Caco-2 (cell line): ENCODE measurements around the gene INTS7. TPM values are rescaled to one million over a fixed set of nuclear protein-coding genes. Genes with fewer than 3 reads are reported as not detected.
"Not testable (repeated sequence)": the region's sequence is repeated elsewhere in the genome, so short reads cannot be mapped to it uniquely, and the experiment has no call there.

Source experiments
- BruUV-seq: library from RNA; stranded (reverse); fragments of 400-500 nt; replicated peaks from 2 replicates; lab custom pipeline; 2021; lab: Mats Ljungman, UMichigan
- CTCF ChIA-PET: fragments of 300-600 bp; sonication (Branson Sonifier 250); formaldehyde crosslinking; loops from one replicate; lab custom pipeline; 2022; ENCODE audit warnings: antibody characterized with exemption; lab: Charles Lee
- POLR2A ChIA-PET: fragments of 300-600 bp; sonication (Branson Sonifier 250); formaldehyde crosslinking; loops from one replicate; lab custom pipeline; 2022; ENCODE audit warnings: antibody characterized with exemption; lab: Charles Lee
- DNase-seq, 2 experiments: peaks; one replicate each; pipeline versions ENCODE4 v3.0.0 to v3.0.0-alpha.2; 2020 to 2022
- H3K27me3 ChIP-seq: replicated peaks from 2 replicates; pipeline ENCODE4 v1.6.0; 2011; ENCODE audit warnings: low read length; ENCODE audit not compliant: control insufficient read depth, insufficient read depth
- H3K36me3 ChIP-seq: 2 replicates; pipeline ENCODE4 v1.5.1; 2011; ENCODE audit warnings: low read length; ENCODE audit not compliant: control insufficient read depth, insufficient read depth
- H3K4me1 ChIP-seq: fragments of 250-450 bp; sonication (Bioruptor Pico); 2 replicates; pipeline ENCODE4 v1.5.1; 2020; ENCODE audit warnings: mild to moderate bottlenecking
- H3K4me3 ChIP-seq: 2 replicates; pipeline ENCODE4 v1.5.1; 2011; ENCODE audit warnings: low read depth, mild to moderate bottlenecking, control low read depth, low read length
- H3K9me3 ChIP-seq: fragments of 250-450 bp; sonication (Bioruptor Pico); 2 replicates; pipeline ENCODE4 v1.5.1; 2020; ENCODE audit warnings: mild to moderate bottlenecking, moderate library complexity
- H3K27ac Mint-ChIP-seq: one replicate; pipeline ENCODE4 v1.8.0; 2022; ENCODE audit warnings: mixed read lengths; ENCODE audit not compliant: unreplicated experiment
- H3K27me3 Mint-ChIP-seq: one replicate; pipeline ENCODE4 v1.8.0; 2022; ENCODE audit warnings: mixed read lengths; ENCODE audit not compliant: insufficient read depth, unreplicated experiment
- H3K36me3 Mint-ChIP-seq: one replicate; pipeline ENCODE4 v1.8.0; 2022; ENCODE audit warnings: mild to moderate bottlenecking, mixed read lengths; ENCODE audit not compliant: insufficient read depth, unreplicated experiment
- H3K4me1 Mint-ChIP-seq: one replicate; pipeline ENCODE4 v1.8.0; 2022; ENCODE audit warnings: low read depth, mixed read lengths; ENCODE audit not compliant: unreplicated experiment
- H3K4me3 Mint-ChIP-seq: one replicate; pipeline ENCODE4 v1.8.0; 2022; ENCODE audit warnings: mild to moderate bottlenecking, moderate library complexity, mixed read lengths; ENCODE audit not compliant: unreplicated experiment
- H3K9me3 Mint-ChIP-seq: one replicate; pipeline ENCODE4 v1.8.0; 2022; ENCODE audit warnings: mixed read lengths; ENCODE audit not compliant: unreplicated experiment
- CTCF ChIP-seq, 2 experiments: fragments of 200-600 bp in 1 of 2; IDR thresholded peaks; 1 replicate in 1 of 2; 2 replicates in 1 of 2; pipeline versions ENCODE4 v1.5.1 to v1.8.0; 2011 to 2022; ENCODE audit warnings: antibody characterized with exemption in 1 of 2, control low read depth in 1 of 2, inconsistent platforms in 1 of 2, low read depth in 1 of 2, low read length in 1 of 2, mild to moderate bottlenecking in 1 of 2, moderate library complexity in 1 of 2; ENCODE audit not compliant: insufficient read depth in 1 of 2, severe bottlenecking in 1 of 2, unreplicated experiment in 1 of 2
- intact Hi-C: fragments of 100-400 bp; cut with micrococcal nuclease; formaldehyde crosslinking; loops from one replicate; pipeline ENCODE4 v1.10.0; 2022; ENCODE audit not compliant: unreplicated experiment
- total RNA-seq: library from RNA; stranded (reverse); gene quantifications from 2 replicates; pipeline ENCODE4 v1.2.3, GENCODE V29; 2022

Gene INTS7
- total RNA-seq, 1 experiment from 2014 or later = 31.9 TPM

- H3K27ac Mint-ChIP-seq = peak overlapping the region; percentile 20
- intact Hi-C loops = no loop called here
- ChIA-PET POLR2A (no interaction called here), CTCF (no interaction called here)
- no peak for DNase-seq
- Histone ChIP-seq H3K4me3 (no peak overlapping the region), H3K4me1 (peaks cover 23% of the 10 kb centered on the region), H3K36me3 (no peaks in the 10 kb centered on the region), H3K27me3 (no peaks in the 10 kb centered on the region), H3K9me3 (no peaks in the 10 kb centered on the region)
- TF ChIP-seq CTCF (IDR thresholded peaks at IDR 0.05; ENCODE audit: insufficient read depth in 1 of 2, low read depth in 1 of 2, low read length in 1 of 2, severe bottlenecking in 1 of 2, unreplicated experiment in 1 of 2) = no peak
- no peaks in the 10 kb centered on the region for H3K27me3 Mint-ChIP-seq
- H3K9me3 Mint-ChIP-seq = no peaks in the 10 kb centered on the region
- peaks cover 5% of the 10 kb centered on the region for H3K36me3 Mint-ChIP-seq
- no TSS peak for BruUV-seq
- no peak overlapping the region for H3K4me3 Mint-ChIP-seq
- H3K4me1 Mint-ChIP-seq = peaks cover 30% of the 10 kb centered on the region
Measured at GRCh38 chr1:211918843-211919414, 116.4 kb downstream of the INTS7 start.

DNA sequence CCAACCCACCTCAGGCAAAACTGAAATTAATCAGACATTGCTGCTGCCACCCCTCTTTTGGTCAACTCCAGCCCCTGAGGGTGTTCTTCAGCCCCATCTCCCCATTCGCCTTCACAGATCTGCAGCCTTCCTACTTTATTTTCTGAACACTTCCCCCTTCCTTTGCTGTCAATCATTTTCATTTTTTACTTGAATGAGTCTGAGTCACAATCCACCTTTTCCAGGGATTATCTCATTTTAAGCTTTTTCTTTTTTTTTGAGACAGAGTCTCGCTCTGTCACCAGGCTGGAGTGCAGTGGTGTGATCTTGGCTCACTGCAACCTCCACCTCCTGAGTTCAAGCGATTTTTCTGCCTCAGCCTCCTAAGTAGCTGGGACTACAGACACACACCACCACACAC, 118.9 kb downstream of the INTS7 start:
- BruUV-seq, H3K36me3 Mint-ChIP-seq, H3K27ac Mint-ChIP-seq, CTCF ChIA-PET, H3K27me3 Mint-ChIP-seq, H3K9me3 ChIP-seq, intact Hi-C loops, H3K27me3 ChIP-seq, H3K36me3 ChIP-seq, POLR2A ChIA-PET, H3K4me3 Mint-ChIP-seq, DNase-seq, H3K4me3 ChIP-seq, H3K9me3 Mint-ChIP-seq: not testable (repeated sequence)
- H3K4me1 ChIP-seq = peaks cover 30% of the 10 kb centered on the region
- peaks cover 37% of the 10 kb centered on the region for H3K4me1 Mint-ChIP-seq

GRCh38 chr1:211915924-211916323, 119.4 kb downstream of the INTS7 start:
- no peak for DNase-seq
- Histone ChIP-seq H3K27me3 (no peaks in the 10 kb centered on the region), H3K4me3 (no peak overlapping the region), H3K36me3 (no peaks in the 10 kb centered on the region), H3K4me1 (peaks cover 34% of the 10 kb centered on the region), H3K9me3 (no peaks in the 10 kb centered on the region)
- no peak for TF ChIP-seq CTCF (IDR thresholded peaks at IDR 0.05; ENCODE audit: insufficient read depth in 1 of 2, low read depth in 1 of 2, low read length in 1 of 2, severe bottlenecking in 1 of 2, unreplicated experiment in 1 of 2)
- no TSS peak for BruUV-seq
- H3K27ac Mint-ChIP-seq = no peak overlapping the region
- peaks cover 37% of the 10 kb centered on the region for H3K4me1 Mint-ChIP-seq
- CTCF ChIA-PET = no interaction called here
- no peak overlapping the region for H3K4me3 Mint-ChIP-seq
- intact Hi-C loops = no loop called here
- H3K27me3 Mint-ChIP-seq = no peaks in the 10 kb centered on the region
- H3K36me3 Mint-ChIP-seq = peaks cover 5% of the 10 kb centered on the region
- POLR2A ChIA-PET = no interaction called here
- H3K9me3 Mint-ChIP-seq = no peaks in the 10 kb centered on the region
